Calu3 (cell line): ENCODE results near the gene PYGO2. TPM values are rescaled to one million over a fixed set of nuclear protein-coding genes. Genes with fewer than 3 reads are reported as not detected.

Experiments
- BruUV-seq: library from RNA; stranded (reverse); fragments of 400-500 nt; replicated peaks from 2 replicates; lab custom pipeline; 2021; lab: Mats Ljungman, UMichigan
- CTCF ChIA-PET: fragments of 300-600 bp; sonication (Branson Sonifier 250); formaldehyde crosslinking; loops from one replicate; lab custom pipeline; 2022; ENCODE audit warnings: antibody characterized with exemption; lab: Charles Lee
- DNase-seq: peaks from one replicate; pipeline ENCODE4 v3.0.0; 2022
- H3K27ac Mint-ChIP-seq: one replicate; pipeline ENCODE4 v1.8.0; 2022; ENCODE audit warnings: mixed read lengths; ENCODE audit not compliant: unreplicated experiment
- H3K27me3 Mint-ChIP-seq: one replicate; pipeline ENCODE4 v1.8.0; 2022; ENCODE audit warnings: mixed read lengths; ENCODE audit not compliant: unreplicated experiment
- H3K36me3 Mint-ChIP-seq: one replicate; pipeline ENCODE4 v1.8.0; 2022; ENCODE audit warnings: mild to moderate bottlenecking, moderate library complexity, mixed read lengths; ENCODE audit not compliant: insufficient read depth, unreplicated experiment
- H3K4me1 Mint-ChIP-seq: one replicate; pipeline ENCODE4 v1.8.0; 2022; ENCODE audit warnings: mild to moderate bottlenecking, low read depth, mixed read lengths; ENCODE audit not compliant: unreplicated experiment
- H3K4me3 Mint-ChIP-seq: one replicate; pipeline ENCODE4 v1.8.0; 2022; ENCODE audit warnings: mild to moderate bottlenecking, low read depth, moderate library complexity, mixed read lengths; ENCODE audit not compliant: unreplicated experiment
- H3K9me3 Mint-ChIP-seq: one replicate; pipeline ENCODE4 v1.8.0; 2022; ENCODE audit warnings: low read depth, mixed read lengths; ENCODE audit not compliant: unreplicated experiment
- CTCF ChIP-seq: fragments of 200-600 bp; IDR thresholded peaks from one replicate; pipeline ENCODE4 v1.8.0; 2022; ENCODE audit warnings: antibody characterized with exemption; ENCODE audit not compliant: unreplicated experiment
- intact Hi-C: fragments of 100-400 bp; cut with micrococcal nuclease; formaldehyde crosslinking; loops from one replicate; pipeline ENCODE4 v1.10.0; 2022; ENCODE audit not compliant: unreplicated experiment
- total RNA-seq: library from RNA; stranded (reverse); gene quantifications from 2 replicates; pipeline ENCODE4 v1.2.3, GENCODE V29; 2022

PYGO2 gene
- total RNA-seq, 1 experiment from 2014 or later = 45.6 TPM

- Mint-ChIP-seq H3K27me3 (no peaks in the 10 kb centered on the region), H3K4me1 (peaks cover 43% of the 10 kb centered on the region), H3K4me3 (peak overlapping the region; percentile 94), H3K27ac (peak overlapping the region; percentile 93), H3K9me3 (no peaks in the 10 kb centered on the region), H3K36me3 (peaks cover 66% of the 10 kb centered on the region)
- intact Hi-C loops = loop anchor here (10.0 kb wide), 1 partner anchor 55 kb away; the partner anchor contains the start of gene ADAM15
- DNase-seq = peak; percentile 59
- CTCF ChIA-PET = interaction anchor here (0.6 to 2.6 kb wide), 9 partner anchors 12 to 1888 kb away, joined by 3 to 15 read pairs (median 7); partner anchors contain the start of genes FLAD1, PBXIP1 and PYGO2
- TF ChIP-seq CTCF = no peak
- BruUV-seq = no TSS peak
These were observed 38.2 kb upstream of the PYGO2 start for GRCh38 chr1:154999571-155000410.

- Mint-ChIP-seq H3K4me1 (peaks cover 35% of the 10 kb centered on the region), H3K9me3 (no peaks in the 10 kb centered on the region), H3K27me3 (no peaks in the 10 kb centered on the region), H3K36me3 (peaks cover 65% of the 10 kb centered on the region), H3K4me3 (peak overlapping the region; percentile 94), H3K27ac (peak overlapping the region; percentile 64)
- TF ChIP-seq CTCF = peak; percentile 96
- BruUV-seq = no TSS peak
- intact Hi-C loops = no loop called here
- CTCF ChIA-PET = interaction anchor here (1.2 to 2.6 kb wide), 6 partner anchors 15 to 43 kb away, joined by 3 to 15 read pairs (median 8); partner anchors contain the start of genes FLAD1, PBXIP1 and PYGO2
- peak; percentile 72 for DNase-seq
These were observed 37.4 kb upstream of the PYGO2 start for GRCh38 chr1:154998818-154999570.

- CTCF ChIA-PET = interaction anchor here (1.2 to 2.6 kb wide), 5 partner anchors 14 to 42 kb away, joined by 3 to 15 read pairs (median 9); partner anchors contain the start of genes FLAD1, PBXIP1 and PYGO2
- Mint-ChIP-seq H3K27ac (no peak overlapping the region), H3K27me3 (no peaks in the 10 kb centered on the region), H3K4me1 (peaks cover 35% of the 10 kb centered on the region), H3K4me3 (no peak overlapping the region), H3K9me3 (no peaks in the 10 kb centered on the region), H3K36me3 (peaks cover 64% of the 10 kb centered on the region)
- DNase-seq = no peak
- intact Hi-C loops = no loop called here
- BruUV-seq = no TSS peak
- no peak for TF ChIP-seq CTCF
These were observed 36.7 kb upstream of the PYGO2 start for GRCh38 chr1:154998201-154998780.
